Stimulated activated CD4-positive, alpha-beta T cell treated with anti-CD3 and anti-CD28 coated beads, Interleukin-4, amount 100 ng/mL, for 1 hour (primary cell): ENCODE measurements around the gene DHX57.
"Not testable (repeated sequence)": the region's sequence is repeated elsewhere in the genome, so short reads cannot be mapped to it uniquely, and the experiment has no call there.

ENCODE experiments used
- DNase-seq: peaks from one replicate; pipeline ENCODE4 v3.0.0-alpha.2; 2020

DHX57 gene

DNA sequence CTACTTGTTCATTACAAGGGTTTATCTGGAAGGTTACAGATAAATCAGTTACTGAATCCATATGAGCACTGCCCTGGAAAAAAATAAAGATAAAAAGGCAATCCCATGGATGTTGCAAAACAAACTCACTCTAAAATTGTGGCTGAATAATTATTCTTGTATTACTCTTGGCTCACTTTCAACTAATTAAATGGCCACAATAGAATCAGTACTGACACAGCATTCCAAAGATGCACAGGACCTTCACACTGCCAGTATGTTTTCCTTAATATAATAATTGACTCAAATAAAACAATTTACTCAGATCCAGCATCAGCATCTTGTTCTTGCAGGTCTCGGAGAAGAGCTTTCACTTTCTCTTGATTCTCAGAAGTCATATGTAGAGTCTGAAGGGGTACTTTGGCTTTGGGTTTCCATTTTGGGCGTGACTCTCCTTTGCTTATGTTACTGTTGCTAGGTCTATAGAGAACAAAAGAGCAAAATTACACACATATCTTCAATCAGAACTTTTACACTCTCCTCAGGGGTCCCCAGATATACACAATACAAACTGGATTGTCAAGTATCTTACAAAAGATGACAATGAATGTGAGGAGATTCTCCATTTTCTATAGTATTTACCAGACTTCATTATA lies 12.6 kb downstream of the DHX57 start:
- DNase-seq = no peak

DNA sequence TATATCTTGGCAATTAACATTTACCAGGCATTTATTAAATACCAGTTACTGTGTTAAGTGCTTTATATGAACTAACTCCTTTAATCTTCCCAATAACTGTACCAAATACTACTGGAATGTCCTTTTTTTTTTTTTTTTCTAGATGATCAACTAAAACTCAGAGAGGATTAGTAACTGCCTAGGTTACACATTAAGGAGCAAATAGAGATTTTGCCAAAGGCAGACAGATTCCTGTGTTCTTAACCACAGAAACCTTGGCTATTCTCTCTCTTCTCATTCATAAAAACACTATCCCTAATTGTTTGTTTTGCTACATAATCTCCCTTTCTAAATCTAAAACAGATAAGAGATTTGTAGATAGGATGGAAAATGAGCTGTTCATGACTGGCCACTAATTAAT lies 13.3 kb downstream of the DHX57 start:
- DNase-seq = no peak

DNA sequence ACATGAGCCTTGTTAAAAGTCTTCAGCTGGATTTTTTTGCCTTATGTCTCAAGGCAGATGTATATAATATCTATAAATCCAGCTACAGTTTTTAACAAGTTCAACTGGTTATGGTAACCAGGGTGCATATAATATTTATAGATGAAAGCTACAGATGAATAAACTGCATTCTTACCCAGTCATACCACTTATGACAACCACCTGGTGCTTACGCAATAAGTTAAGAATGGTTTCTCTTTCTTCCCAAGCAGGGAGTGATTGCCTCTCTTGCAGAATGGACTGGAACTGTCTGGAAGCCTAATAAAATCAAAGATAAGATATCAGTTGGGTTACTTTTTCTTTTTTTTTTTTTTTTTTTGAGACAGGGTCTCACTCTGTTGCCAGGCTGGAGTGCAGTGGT lies 19.6 kb downstream of the DHX57 start:
- DNase-seq = no peak

DNA sequence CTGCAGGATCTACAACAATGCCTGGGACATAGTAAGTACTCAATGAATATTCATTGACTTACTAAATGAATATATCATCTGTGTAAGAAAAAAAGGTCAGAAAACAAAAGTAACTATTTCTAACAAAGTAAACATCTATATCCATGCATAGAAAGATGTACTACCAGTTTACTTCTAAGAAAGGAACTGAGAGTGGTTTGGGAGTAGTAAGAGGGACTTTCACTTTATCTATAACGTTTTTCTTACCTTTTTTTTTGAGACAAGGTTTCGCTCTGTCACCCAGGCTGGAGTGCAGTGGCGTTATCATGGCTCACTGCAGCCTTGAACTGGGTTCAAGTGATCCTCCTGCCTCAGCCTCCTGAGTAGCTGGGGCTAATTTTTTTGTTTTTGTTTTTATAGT lies 25.7 kb downstream of the DHX57 start:
- no peak for DNase-seq

DNA sequence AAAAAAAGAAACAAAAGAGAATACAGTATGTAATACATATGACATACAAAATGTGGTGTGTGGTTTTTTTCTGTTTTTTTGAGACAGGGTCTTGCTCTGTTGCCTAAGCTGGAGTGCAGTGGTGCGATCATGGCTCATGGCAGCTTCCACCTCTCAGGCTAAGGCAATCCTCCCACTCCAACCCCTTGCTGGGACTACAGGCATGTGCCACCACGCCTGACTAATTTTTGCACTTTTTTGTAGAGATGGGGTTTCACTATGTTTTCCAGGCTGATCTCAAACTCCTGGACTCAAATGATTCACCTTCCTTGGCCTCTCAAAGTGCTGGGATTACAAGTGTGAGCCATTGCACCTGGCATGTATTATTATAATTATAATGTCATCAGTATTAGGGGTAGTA lies 38.9 kb downstream of the DHX57 start:
- DNase-seq = no peak

DNA sequence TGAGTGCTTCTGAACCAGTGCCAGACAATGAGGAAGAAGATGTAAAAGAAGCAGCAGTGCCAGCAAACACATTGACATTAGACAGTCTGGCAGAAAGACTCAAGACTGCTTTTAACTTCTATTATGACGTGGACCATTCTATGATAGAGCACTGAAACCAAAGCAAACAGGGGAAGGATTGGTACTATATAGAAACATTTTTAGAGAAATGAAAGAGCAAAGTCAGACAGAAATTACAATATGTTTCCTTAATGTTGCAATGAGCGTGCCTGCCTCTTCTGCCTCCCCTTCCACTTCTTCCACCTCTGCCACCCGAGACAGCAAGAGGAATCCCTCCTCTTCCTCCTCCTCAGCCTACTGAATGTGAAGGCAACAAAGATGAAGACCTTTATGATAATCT lies 39.7 kb downstream of the DHX57 start:
- DNase-seq = no peak

DNA sequence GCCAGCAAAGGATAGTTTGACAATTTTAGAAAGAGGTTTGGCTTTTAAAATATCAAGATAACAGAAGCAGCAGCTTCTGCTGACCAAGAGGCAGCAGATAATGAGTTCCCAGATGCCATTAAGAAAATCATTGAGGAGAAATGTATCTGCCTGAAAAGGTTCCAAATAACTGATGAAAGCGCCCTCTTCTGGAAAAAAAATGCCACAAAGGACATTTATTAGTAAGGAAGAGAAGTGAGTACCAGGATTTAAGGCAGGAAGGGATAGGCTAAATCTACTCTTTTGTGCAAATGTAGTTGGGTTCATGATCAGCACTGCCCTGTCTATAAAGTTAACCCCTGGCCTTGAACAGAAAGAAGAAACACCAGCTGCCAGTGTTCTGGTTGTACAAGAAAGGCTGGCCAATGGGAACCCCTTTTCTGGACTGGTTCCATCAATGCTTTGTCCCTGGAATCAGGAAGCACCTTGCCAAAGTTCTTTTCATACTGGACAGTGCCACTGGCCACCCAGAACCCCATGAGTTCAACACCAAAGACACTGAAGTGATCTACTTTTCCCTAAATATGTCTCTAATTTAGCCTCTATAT lies 40.6 kb downstream of the DHX57 start:
- DNase-seq = no peak

DNA sequence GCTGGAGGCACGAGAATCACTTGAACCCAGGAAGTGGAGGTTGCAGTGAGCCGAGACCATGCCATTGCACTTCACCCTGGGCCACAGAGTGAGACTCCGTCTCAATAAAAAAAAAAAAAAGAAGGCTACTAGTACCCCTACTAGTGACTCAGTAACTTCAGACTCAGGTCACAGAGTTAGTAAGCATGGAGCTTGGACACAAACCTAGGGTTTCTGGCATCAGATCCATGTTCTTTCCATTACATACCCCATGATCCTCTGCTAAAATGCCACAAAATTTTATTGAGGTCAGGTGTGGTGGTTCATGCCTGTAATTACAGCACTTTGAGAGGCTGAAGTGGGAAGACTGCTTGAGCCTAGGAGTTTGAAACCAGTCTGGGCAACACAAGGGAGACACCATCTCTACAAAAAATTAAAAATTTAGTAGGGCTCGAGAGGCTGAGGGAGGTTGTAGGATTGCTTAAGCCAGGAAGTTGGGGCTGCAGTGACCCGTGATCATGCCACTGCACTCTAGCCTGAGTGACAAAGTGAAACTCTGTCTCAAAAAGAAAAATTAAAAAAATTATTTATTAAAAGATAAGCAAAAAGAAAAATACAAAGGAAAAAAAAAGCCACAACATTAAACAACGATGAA lies 45.1 kb downstream of the DHX57 start:
- no peak for DNase-seq

DNA sequence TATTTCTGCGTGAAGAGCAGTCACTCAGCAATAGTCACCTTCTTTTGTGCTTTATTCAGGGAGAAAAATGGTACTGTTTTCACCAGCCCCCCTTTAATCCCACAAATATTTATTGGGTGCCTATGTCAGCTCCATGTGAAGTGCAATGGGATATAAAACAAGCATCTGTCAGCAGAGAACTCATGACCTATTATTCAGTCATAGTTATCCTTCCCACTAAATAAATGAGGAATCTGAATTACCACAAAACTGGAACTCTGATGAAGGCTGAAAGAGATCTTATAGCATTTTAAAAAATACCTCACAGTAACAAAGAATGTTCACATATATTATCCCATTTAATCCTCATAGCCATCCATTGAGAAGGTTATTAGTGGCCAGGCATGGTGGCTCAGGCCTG lies 45.8 kb downstream of the DHX57 start:
- DNase-seq = no peak

DNA sequence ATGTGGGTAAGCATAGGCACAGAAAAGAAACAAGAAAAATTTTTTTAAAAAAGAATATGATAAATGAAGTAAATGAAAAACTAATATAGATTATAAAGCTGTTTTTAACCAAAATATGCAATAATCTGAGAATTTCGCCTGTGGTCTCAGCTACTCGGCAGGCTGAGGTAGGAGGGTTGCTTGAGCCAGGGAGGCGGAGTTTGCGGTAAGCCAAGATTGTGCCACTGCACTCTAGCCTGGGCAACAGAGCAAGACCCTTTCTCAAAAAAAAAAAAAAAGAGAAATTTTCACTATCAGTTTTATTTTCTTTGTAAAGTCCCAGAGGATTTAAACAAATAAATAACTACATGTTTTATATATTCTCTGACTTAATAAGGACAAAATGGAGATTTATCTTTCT lies 47.3 kb downstream of the DHX57 start:
- no peak for DNase-seq

DNA sequence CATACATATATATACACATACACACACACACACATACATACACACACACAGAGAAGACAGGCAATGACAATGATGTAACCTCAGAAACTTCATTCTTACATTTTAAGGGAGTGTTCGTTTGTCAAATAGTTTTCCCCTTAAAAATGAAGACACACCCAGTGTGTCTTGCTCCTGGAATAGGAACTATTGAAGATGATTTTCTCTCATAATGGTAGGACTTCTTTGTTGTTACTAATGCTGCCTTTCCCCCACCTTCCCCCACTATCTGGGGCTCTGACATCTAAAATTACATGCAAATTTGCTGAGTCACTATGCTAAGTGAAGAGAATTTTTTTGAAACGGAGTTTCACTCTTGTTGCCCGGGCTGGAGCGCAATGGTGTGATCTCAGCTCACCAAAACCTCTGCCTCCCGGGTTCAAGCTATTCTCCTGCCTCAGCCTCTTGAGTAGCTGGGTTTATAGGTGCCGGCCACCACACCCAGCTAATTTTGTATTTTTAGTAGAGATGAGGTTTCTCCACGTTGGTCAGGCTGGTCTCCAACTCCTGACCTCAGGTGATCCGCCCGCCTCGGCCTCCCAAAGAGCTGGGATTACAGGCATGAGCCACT lies 48.1 kb downstream of the DHX57 start:
- not testable (repeated sequence) for DNase-seq

DNA sequence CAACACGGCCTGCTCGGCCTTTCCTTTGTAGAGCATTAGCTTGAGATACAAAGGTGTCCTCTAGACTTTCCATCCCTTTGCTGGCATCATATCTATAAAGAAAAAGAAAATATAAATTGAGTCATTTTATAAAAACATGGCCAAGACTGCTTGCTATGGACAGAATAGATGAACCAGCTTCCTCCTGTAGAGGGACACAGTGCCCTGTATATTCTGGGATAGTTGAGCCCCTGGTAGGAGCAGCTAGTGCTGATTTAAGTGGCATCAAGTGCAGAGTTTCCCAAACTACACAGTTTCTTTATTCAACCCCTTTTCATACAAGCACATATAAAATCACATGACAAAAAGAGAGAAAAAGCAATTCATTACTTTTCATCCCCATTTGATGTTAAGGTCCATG lies 49.8 kb downstream of the DHX57 start:
- no peak for DNase-seq

DNA sequence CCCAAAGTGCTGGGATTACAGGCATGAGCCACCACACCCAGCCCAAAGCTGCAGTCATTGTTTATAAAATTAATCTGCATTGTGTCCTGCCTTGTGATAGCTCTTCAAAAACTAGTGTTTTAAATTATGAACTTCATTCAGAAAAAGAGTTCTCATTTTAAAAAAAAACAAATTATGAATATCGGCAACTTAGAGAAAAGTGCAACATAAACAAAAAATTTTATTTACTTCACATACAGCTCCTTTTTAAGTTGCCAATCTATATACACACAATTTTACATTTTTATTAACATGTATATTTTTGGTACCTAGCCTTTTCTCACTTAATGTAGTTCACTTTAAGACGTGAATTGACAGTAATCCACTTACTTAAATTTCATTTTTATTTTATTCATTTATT lies 50.8 kb downstream of the DHX57 start:
- no peak for DNase-seq

DNA sequence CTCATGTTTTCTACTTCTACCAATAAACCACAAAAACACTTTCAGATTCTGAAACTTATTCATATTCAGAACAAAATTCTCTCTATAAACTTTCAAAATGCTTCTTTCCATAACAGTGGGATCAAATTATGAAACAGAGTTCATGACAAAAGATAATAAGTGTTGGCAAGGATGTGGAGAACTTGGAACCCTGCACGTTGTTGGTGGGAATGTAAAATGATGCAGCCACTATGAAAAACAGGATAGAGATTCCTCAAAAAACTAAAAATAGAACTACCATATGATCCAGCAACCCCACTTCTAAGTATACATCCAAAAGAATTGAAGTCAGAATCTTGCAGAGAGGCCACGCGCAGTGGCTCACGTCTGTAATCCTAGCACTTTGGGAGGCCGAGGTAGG lies 52.3 kb downstream of the DHX57 start:
- DNase-seq = no peak

DNA sequence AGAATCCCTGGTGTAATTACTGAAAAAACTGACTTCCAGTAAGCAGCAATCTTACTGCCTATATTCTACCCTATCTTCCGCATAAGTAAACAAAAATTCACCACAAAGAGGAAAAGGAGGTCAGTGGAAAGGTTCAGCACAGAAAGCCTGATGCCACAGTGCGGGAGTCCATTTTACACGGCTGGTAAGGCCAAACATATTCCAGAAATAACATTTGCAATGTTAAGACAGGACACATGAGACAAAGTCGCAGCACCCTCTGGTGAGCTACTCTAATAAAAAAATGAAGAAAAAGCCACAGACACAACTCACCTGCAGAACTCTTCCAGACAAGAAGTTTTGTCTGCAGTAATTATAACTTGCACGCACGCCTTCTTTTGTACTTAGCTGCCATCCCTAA lies 57.2 kb downstream of the DHX57 start:
- no peak for DNase-seq

DNA sequence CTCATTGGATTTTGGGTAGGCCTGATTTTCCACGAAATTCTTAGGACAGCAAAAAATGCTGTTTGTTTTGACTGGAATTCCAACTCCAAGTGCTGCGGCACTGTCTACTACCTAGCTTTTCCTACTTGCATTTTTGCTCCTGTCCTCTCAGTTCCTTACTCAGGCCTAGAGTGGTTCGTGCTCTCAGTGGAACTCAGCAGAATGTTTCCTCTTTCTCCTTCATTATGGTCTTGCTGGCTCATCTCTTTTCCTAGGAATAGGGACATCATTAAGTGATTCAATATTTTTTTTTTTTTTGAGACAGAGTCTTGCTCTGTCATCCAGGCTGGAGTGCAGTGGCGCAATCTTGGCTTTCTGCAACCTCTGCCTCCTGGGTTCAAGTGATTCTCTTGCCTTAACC lies 59.8 kb downstream of the DHX57 start:
- DNase-seq = no peak

DNA sequence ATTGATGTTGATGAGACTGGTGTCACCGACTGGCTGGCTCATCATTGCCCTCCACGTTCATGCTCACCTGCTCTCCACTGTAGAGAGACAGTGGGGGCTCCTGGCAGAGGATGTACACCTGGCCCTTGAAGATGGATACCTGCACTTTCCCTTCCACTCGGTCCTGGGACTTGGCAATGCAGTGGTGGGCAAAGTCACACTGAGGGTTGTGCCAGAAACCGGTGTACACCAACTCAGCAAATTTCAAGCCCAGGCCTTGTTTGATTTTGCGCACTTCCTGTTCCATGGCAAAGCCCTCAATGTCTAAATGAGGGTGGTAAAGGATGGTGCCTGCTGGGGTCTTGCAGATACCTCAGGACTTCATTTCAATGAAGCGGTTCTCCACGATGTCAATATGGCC lies 65.2 kb downstream of the DHX57 start:
- DNase-seq = no peak

DNA sequence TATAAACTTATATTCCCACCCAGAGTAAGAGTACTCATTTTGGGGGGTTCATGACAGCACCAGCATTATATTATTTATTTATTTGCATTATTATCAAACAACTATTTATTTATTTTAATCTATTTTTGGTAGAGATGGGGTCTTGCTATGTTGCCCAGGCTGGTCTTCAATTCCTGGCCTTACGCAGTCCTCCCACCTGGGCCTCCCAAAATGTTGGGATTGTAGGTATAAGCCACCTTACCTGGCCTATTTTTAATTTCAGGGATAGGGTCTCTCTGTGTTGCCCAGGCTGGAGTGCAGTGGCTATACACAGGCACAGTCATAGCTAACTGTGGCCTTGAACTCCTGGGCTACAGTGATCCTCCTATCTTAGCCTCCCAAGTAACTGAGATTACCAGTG lies 67.1 kb downstream of the DHX57 start:
- no peak for DNase-seq

DNA sequence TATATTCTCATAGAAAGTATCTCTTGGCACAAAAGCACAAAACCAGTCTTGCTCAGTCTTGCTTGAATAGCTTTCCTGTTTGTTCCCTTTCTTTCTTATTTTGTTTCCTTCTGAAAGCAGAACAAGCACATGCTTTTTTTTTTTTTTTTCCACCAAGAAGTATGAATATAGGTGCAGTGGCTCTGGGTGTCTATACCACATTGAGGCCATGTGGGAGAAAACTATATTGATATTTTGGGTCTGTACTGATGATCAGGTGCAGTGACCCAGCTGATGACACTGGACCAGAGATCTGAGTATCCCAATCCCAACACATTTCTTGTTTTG lies 69.0 kb downstream of the DHX57 start:
- no peak for DNase-seq

DNA sequence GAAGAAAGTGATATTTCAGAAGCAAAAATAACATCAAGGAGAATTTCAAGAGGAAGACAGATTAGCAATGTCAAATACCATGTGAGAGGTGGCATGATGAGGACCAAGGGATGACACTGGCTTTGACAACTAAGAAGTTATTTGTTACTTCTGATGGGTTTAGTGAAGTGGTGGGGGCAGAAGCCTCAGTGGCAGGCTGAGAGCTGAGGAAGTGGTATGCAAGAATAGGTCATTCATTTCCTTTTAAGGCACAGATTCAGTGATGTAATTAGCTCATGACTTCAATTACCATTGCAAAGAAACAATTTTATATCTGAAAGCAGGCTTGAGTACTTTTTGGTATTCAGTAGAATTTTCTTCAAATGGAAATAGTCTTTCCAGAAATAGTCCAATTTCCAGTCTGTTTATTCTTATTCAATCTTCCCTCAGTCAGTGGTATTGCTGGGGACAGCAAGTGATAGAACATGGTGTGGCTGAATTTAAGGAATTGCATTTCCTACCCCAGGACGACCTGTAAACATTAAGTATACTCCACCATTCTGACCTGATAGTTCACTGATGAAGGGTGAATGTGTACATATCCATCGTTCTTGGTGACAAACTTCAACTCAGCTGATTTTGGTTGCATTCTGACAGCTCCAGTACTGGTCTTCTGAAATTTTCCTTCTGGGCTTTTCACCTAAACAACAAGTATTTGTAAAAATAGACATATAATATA lies 69.6 kb downstream of the DHX57 start:
- DNase-seq = no peak

DNA sequence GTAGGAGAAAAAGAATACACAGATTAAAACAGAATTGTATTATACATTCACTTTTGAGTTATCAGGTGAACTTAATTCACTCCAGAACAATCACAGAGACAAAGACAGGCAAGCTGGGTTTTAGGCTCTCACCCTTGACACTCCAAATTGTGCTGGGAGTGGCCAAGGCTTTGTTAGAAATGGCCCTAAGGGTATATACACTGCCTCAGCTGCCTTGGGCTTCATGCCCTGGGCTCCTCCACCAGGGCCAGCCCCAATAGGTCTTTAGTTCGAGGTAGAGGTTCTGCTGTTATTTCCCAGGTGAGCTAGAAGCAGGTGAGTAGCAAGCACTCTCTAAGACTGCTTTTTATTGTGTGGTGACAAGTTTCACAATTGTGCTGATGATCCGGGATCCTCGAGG lies 77.8 kb downstream of the DHX57 start:
- no peak for DNase-seq

DNA sequence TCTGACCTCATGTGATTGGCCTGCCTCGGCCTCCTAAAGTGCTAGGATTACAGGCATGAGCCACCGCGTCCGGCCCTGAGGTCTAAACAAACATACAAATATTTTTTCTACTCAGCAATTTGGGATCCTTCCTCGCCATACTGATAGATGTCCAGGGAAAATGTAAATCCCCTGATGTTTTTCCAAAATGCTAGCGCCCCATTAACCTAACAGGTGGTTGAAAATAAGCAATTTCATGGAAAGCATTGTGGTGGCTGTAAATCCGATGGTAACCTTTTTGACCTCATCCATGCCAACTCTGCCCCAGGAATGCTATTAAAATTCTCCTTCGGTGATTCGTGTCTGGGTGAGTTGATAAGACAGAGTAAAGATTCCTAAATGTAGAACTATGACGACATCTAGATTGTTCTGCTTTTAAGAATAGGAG lies 78.5 kb downstream of the DHX57 start:
- no peak for DNase-seq

DNA sequence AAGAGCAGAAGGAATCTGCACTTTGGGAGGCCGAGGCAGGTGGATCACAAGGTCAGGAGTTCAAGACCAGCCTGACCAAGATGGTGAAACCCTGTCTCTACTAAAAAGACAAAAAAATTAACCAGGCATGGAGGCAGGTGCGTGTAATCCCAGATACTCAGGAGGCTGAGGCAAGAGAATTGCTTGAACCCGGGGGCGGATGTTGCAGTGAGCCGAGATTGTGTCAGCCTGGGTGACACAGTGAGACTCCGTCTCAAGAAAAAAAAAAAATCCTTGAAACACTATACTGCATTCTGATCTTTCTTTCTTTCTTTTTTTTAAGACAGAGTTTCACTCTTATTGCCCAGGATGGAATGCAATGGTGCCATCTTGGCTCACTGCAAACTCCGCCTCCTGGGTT lies 80.7 kb downstream of the DHX57 start:
- not testable (repeated sequence) for DNase-seq
